ENCODE measurements around the gene PIK3R1.
"Not testable (repeated sequence)": the region's sequence is repeated elsewhere in the genome, so short reads cannot be mapped to it uniquely, and the experiment has no call there.

The PIK3R1 gene

GRCh38 chr5:68226546-68227073 is 11.1 kb downstream of the PIK3R1 start:
- DNase-seq: no peak

GRCh38 chr5:68227532-68228160 is 12.1 kb downstream of the PIK3R1 start:
- no peak for DNase-seq

GRCh38 chr5:68229416-68229815 is 13.9 kb downstream of the PIK3R1 start:
- DNase-seq: no peak

- DNase-seq: no peak
Measured at GRCh38 chr5:68230285-68230684, 14.7 kb downstream of the PIK3R1 start.

- no peak for DNase-seq
Measured at GRCh38 chr5:68231414-68232076, 16.0 kb downstream of the PIK3R1 start.

GRCh38 chr5:68232277-68232676 is 16.7 kb downstream of the PIK3R1 start:
- DNase-seq: no peak

GRCh38 chr5:68233075-68233474 is 17.5 kb downstream of the PIK3R1 start:
- DNase-seq: no peak

- not testable (repeated sequence) for DNase-seq
Measured at GRCh38 chr5:68235229-68235628, 19.7 kb downstream of the PIK3R1 start.

- DNase-seq: no peak
Measured at GRCh38 chr5:68237715-68238114, 22.2 kb downstream of the PIK3R1 start.

GRCh38 chr5:68239487-68239886 is 23.9 kb downstream of the PIK3R1 start:
- DNase-seq: peak; percentile 77 to 87

- no peak for DNase-seq
Measured at GRCh38 chr5:68240202-68240601, 24.6 kb downstream of the PIK3R1 start.

- no peak for DNase-seq
Measured at GRCh38 chr5:68240771-68241170, 25.2 kb downstream of the PIK3R1 start.

- DNase-seq: no peak
Measured at GRCh38 chr5:68242743-68243142, 27.2 kb downstream of the PIK3R1 start.

GRCh38 chr5:68243251-68243650 is 27.7 kb downstream of the PIK3R1 start:
- no peak for DNase-seq

- DNase-seq: no peak
Measured at GRCh38 chr5:68243681-68244080, 28.1 kb downstream of the PIK3R1 start.

- DNase-seq: no peak
Measured at GRCh38 chr5:68245319-68245718, 29.8 kb downstream of the PIK3R1 start.

- peak in 1 of 2 donors; percentile 48 for DNase-seq
Measured at GRCh38 chr5:68246802-68247201, 31.2 kb downstream of the PIK3R1 start.

GRCh38 chr5:68247627-68248026 is 32.1 kb downstream of the PIK3R1 start:
- DNase-seq: no peak

- no peak for DNase-seq
Measured at GRCh38 chr5:68248896-68249295, 33.3 kb downstream of the PIK3R1 start.

- DNase-seq: no peak
Measured at GRCh38 chr5:68249520-68249919, 34.0 kb downstream of the PIK3R1 start.

- no peak for DNase-seq
Measured at GRCh38 chr5:68250661-68251298, 35.2 kb downstream of the PIK3R1 start.

GRCh38 chr5:68251386-68251785 is 35.8 kb downstream of the PIK3R1 start:
- peak; percentile 27 to 41 for DNase-seq

- DNase-seq: no peak
Measured at GRCh38 chr5:68251804-68252522, 36.4 kb downstream of the PIK3R1 start.

Measured in CD4-positive, alpha-beta T cell treated with Interleukin-4 for 1 hour (primary cell).